HCT116 (cell line): ENCODE measurements around the gene SOX15. TPM values are rescaled to one million over a fixed set of nuclear protein-coding genes. Genes with fewer than 3 reads are reported as not detected.

Source experiments
- ATAC-seq: fragments of 200-7000 bp; cut with Tn5 transposase; 2 replicates; pipeline ENCODE4 v1.9.1; 2020; ENCODE audit warnings: mild to moderate bottlenecking, moderate library complexity
- BruUV-seq: library from RNA; stranded (reverse); fragments of 400-500 nt; replicated peaks from 2 replicates; lab custom pipeline; 2021; lab: Mats Ljungman, UMichigan
- CTCF ChIA-PET: fragments of 300-600 bp; sonication (Branson Sonifier 250); formaldehyde crosslinking; loops from one replicate; lab custom pipeline; 2021; ENCODE audit warnings: antibody characterized with exemption; lab: Charles Lee
- POLR2A ChIA-PET: fragments of 300-600, 350-600 bp; sonication (Branson Sonifier 250); formaldehyde crosslinking; loops from one replicate; lab custom pipeline; 2021; ENCODE audit warnings: antibody characterized with exemption; lab: Charles Lee
- RAD21 ChIA-PET, 2 experiments: fragments of 300-600 bp; sonication (Branson Sonifier 250); formaldehyde crosslinking; loops; one replicate each; lab custom pipeline; 2023; ENCODE audit warnings: low total read pairs in 2 of 2; ENCODE audit not compliant: uncharacterized antibody in 2 of 2, unreplicated experiment in 2 of 2, low non-redundant PET in 1 of 2; lab: Charles Lee
- DNase-seq: peaks from one replicate; pipeline ENCODE4 v3.0.0-alpha.2; 2010; ENCODE audit warnings: low read depth, low spot score
- H2AFZ ChIP-seq: fragments of 200-600 bp; shearing (Covaris generic), sonication (generic); 2 replicates; pipeline ENCODE4 v1.6.1; 2017; ENCODE audit warnings: low read depth, mixed run types, mixed read lengths, antibody characterized with exemption, low read length; ENCODE audit not compliant: poor library complexity, severe bottlenecking
- H3K27ac ChIP-seq: 2 replicates; pipeline ENCODE4 v1.5.1; 2012; ENCODE audit warnings: low read depth, low read length
- H3K27me3 ChIP-seq: fragments of 200-600 bp; sonication (generic); 2 replicates; pipeline ENCODE4 v1.6.1; 2016; ENCODE audit warnings: mixed run types, low read length, mixed read lengths; ENCODE audit not compliant: insufficient read depth
- H3K36me3 ChIP-seq, 2 experiments: fragments of 200-500 bp in 1 of 2; fragments of 200-600 bp in 1 of 2; sonication (Bioruptor generic) in 1 of 2; sonication (generic) in 1 of 2; 2 replicates each; pipeline versions ENCODE4 v1.5.1 to v1.6.1; 2014 to 2016; ENCODE audit warnings: low read length in 2 of 2, inconsistent platforms in 1 of 2, mixed read lengths in 1 of 2, mixed run types in 1 of 2; ENCODE audit not compliant: insufficient read depth in 2 of 2, control insufficient read depth in 1 of 2
- H3K4me1 ChIP-seq, 2 experiments: fragments of 200-600 bp in 1 of 2; sonication (generic) in 1 of 2; 2 replicates each; pipeline versions ENCODE4 v1.5.1 to v1.6.1; 2012 to 2017; ENCODE audit warnings: low read length in 2 of 2, inconsistent platforms in 1 of 2, mild to moderate bottlenecking in 1 of 2, mixed read lengths in 1 of 2, mixed run types in 1 of 2, moderate library complexity in 1 of 2; ENCODE audit not compliant: insufficient read depth in 2 of 2, control insufficient read depth in 1 of 2
- H3K4me2 ChIP-seq: fragments of 200-600 bp; sonication (generic); 2 replicates; pipeline ENCODE4 v1.6.1; 2017; ENCODE audit warnings: mixed run types, low read length, mixed read lengths
- H3K4me3 ChIP-seq, 2 experiments: fragments of 200-600 bp in 1 of 2; sonication (generic) in 1 of 2; replicated peaks in 1 of 2; 2 replicates each; pipeline ENCODE4 v1.5.1; 2011 to 2016; ENCODE audit warnings: low read length in 2 of 2, control low read depth in 1 of 2, low read depth in 1 of 2, mild to moderate bottlenecking in 1 of 2, mixed read lengths in 1 of 2, mixed run types in 1 of 2
- H3K79me2 ChIP-seq: fragments of 200-600 bp; sonication (generic); 2 replicates; pipeline ENCODE4 v1.6.1; 2017; ENCODE audit warnings: mild to moderate bottlenecking, mixed run types, low read length, moderate library complexity, mixed read lengths; ENCODE audit not compliant: insufficient read depth
- H3K9ac ChIP-seq: fragments of 200-600 bp; sonication (generic); 2 replicates; pipeline ENCODE4 v1.6.1; 2016; ENCODE audit warnings: low read length, mixed read lengths
- H3K9me2 ChIP-seq: fragments of 200-600 bp; sonication (generic), shearing (Covaris generic); 2 replicates; pipeline ENCODE4 v1.6.1; 2017; ENCODE audit warnings: mixed run types, mild to moderate bottlenecking, moderate library complexity; ENCODE audit not compliant: insufficient read depth
- H3K9me3 ChIP-seq, 2 experiments: fragments of 200-500 bp in 1 of 2; fragments of 200-600 bp in 1 of 2; sonication (Bioruptor generic) in 1 of 2; sonication (generic) in 1 of 2; 2 replicates each; pipeline ENCODE4 v1.6.1; 2014 to 2017; ENCODE audit warnings: low read length in 2 of 2, mixed read lengths in 2 of 2, inconsistent platforms in 1 of 2, low read depth in 1 of 2, mild to moderate bottlenecking in 1 of 2, mixed run types in 1 of 2, moderate library complexity in 1 of 2; ENCODE audit not compliant: control insufficient read depth in 1 of 2, insufficient read depth in 1 of 2
- H4K20me1 ChIP-seq: fragments of 200-600 bp; sonication (generic), shearing (Covaris generic); 2 replicates; pipeline ENCODE4 v1.6.1; 2017; ENCODE audit warnings: mixed run types, mild to moderate bottlenecking, moderate library complexity; ENCODE audit not compliant: insufficient read depth
- CEBPB ChIP-seq: IDR thresholded peaks from 2 replicates; pipeline ENCODE4 v1.6.1; 2012; ENCODE audit warnings: low read depth
- EGR1 ChIP-seq: IDR thresholded peaks from 2 replicates; pipeline ENCODE4 v1.6.1; 2012; ENCODE audit warnings: low read depth
- ELF1 ChIP-seq: IDR thresholded peaks from 2 replicates; pipeline ENCODE4 v1.6.1; 2012; ENCODE audit warnings: low read depth, borderline replicate concordance
- EZH2phosphoT487 ChIP-seq: fragments of 200-600 bp; IDR thresholded peaks from 2 replicates; pipeline ENCODE4 v1.6.1; 2018; ENCODE audit warnings: antibody characterized with exemption, borderline replicate concordance
- FOSL1 ChIP-seq: IDR thresholded peaks from 2 replicates; pipeline ENCODE4 v1.6.1; 2012; ENCODE audit warnings: low read depth
- POLR2A ChIP-seq: IDR thresholded peaks from 2 replicates; pipeline ENCODE4 v1.7.0; 2011; ENCODE audit warnings: borderline replicate concordance; ENCODE audit not compliant: insufficient read depth, insufficient read length; ENCODE audit errors: extremely low read depth
- POLR2AphosphoS5 ChIP-seq: IDR thresholded peaks from 2 replicates; pipeline ENCODE4 v1.6.1; 2011; ENCODE audit warnings: mild to moderate bottlenecking, low read depth, low read length, moderate library complexity
- RAD21 ChIP-seq: IDR thresholded peaks from 2 replicates; pipeline ENCODE4 v1.6.1; 2012; ENCODE audit warnings: low read depth, mild to moderate bottlenecking
- SIN3A ChIP-seq: IDR thresholded peaks from 2 replicates; pipeline ENCODE4 v1.6.1; 2012; ENCODE audit warnings: low read depth
- SP1 ChIP-seq: IDR thresholded peaks from 2 replicates; pipeline ENCODE4 v1.6.1; 2012; ENCODE audit warnings: low read depth
- SRF ChIP-seq: IDR thresholded peaks from 2 replicates; pipeline ENCODE4 v1.6.1; 2012; ENCODE audit warnings: low read depth
- TCF7L2 ChIP-seq: IDR thresholded peaks from 2 replicates; pipeline ENCODE4 v1.7.0; 2011; ENCODE audit warnings: borderline replicate concordance, inconsistent platforms; ENCODE audit not compliant: insufficient read depth, insufficient read length; ENCODE audit errors: extremely low read depth
- YY1 ChIP-seq: IDR thresholded peaks from 2 replicates; pipeline ENCODE4 v1.6.1; 2011; ENCODE audit warnings: low read length, low read depth, moderate library complexity, mild to moderate bottlenecking; ENCODE audit not compliant: insufficient replicate concordance; ENCODE audit errors: extremely low read depth
- ZFX ChIP-seq: fragments of 450-650 bp; IDR thresholded peaks from 2 replicates; pipeline ENCODE4 v1.6.1; 2017
- intact Hi-C: fragments of 100-400 bp; cut with micrococcal nuclease; formaldehyde crosslinking; loops from 2 replicates; pipeline ENCODE4 v1.10.0; 2022
- total RNA-seq: library from RNA; stranded (reverse); gene quantifications from one replicate; pipeline ENCODE4 v1.2.1, GENCODE V29; 2021; ENCODE audit not compliant: unreplicated experiment
- TF ChIP-seq, protein P1 (sequence below): IDR thresholded peaks from 2 replicates; pipeline ENCODE4 v1.6.1; 2012
- TF ChIP-seq, protein P2 (sequence below): IDR thresholded peaks from 2 replicates; pipeline ENCODE4 v1.6.1; 2012; ENCODE audit warnings: low read depth
- TF ChIP-seq, protein P3 (sequence below): IDR thresholded peaks from 2 replicates; pipeline ENCODE4 v1.6.1; 2012
- TF ChIP-seq, protein P4 (sequence below): IDR thresholded peaks from 2 replicates; pipeline ENCODE4 v1.6.1; 2011; ENCODE audit warnings: mild to moderate bottlenecking, low read length, moderate library complexity; ENCODE audit not compliant: insufficient replicate concordance; ENCODE audit errors: extremely low read depth

The SOX15 gene
- total RNA-seq, 1 experiment from 2014 or later: 0.69 TPM

DNA sequence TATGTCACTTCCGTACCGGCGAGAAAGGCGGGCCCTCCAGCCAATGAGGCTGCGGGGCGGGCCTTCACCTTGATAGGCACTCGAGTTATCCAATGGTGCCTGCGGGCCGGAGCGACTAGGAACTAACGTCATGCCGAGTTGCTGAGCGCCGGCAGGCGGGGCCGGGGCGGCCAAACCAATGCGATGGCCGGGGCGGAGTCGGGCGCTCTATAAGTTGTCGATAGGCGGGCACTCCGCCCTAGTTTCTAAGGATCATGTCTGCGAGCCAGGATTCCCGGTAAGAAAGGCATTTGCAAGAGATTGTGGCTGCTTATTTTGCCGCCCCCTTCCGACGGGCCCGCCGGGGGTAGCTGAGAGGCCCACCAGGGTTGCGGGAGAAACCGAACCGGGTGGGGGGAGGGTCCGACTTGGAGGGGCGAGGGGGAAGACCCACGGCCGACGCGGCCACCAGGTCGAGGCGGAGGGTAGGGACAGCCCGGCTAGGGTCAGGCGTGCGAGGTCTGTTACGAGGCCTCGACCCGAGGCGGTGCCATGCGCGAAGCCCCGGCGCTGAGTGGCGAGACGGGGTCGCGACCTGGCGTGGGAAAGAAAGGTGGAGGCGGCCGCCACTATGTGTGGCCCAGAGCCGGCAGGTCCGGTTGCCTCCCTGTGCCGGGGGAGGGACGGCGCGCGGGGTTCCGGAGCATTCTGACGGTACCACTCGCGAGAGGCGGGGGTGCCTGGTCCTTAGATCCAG, 17.1 kb downstream of the SOX15 start (continued):
- TF ChIP-seq TCF7L2: no peak
- no peak for TF ChIP-seq FOSL1
- TF ChIP-seq, protein P1, sequence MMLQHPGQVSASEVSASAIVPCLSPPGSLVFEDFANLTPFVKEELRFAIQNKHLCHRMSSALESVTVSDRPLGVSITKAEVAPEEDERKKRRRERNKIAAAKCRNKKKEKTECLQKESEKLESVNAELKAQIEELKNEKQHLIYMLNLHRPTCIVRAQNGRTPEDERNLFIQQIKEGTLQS: no peak
- peak; percentile 99 for TF ChIP-seq POLR2AphosphoS5

DNA sequence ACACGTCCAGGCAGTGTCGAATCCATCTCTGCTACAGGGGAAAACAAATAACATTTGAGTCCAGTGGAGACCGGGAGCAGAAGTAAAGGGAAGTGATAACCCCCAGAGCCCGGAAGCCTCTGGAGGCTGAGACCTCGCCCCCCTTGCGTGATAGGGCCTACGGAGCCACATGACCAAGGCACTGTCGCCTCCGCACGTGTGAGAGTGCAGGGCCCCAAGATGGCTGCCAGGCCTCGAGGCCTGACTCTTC, 17.6 kb downstream of the SOX15 start:
- DNase-seq (no peak), ATAC-seq (no peak)
- Histone ChIP-seq H3K27ac (peak overlapping the region; percentile 83), H3K4me3 (peak overlapping the region; percentile 48 to 62), H3K4me1 (peaks cover 5 to 53% of the 10 kb centered on the region in 2 experiments; a peak in 3 of 4 replicates), H4K20me1 (peaks cover 27% of the 10 kb centered on the region; the same call in 1 of the 2 replicates), H3K9ac (peak overlapping the region; percentile 70), H3K79me2 (peaks cover 67% of the 10 kb centered on the region), H2AFZ (no peak overlapping the region), H3K4me2 (peak overlapping the region; percentile 87), H3K9me3 (no peaks in the 10 kb centered on the region), H3K27me3 (no peaks in the 10 kb centered on the region), H3K36me3 (peaks cover 35 to 70% of the 10 kb centered on the region in 2 experiments), H3K9me2 (no peaks in the 10 kb centered on the region)
- BruUV-seq: no TSS peak
- CTCF ChIA-PET: interaction anchor here (1.1 kb wide), 1 partner anchor 12 kb away, joined by 3 read pairs; the partner anchor contains the start of gene MPDU1
- RAD21 ChIA-PET: interaction anchor here in 1 of 2 experiments (1.1 kb wide), 1 partner anchor 12 kb away, joined by 3 read pairs; no protein-coding TSS in a partner anchor
- intact Hi-C loops: no loop called here
- POLR2A ChIA-PET: interaction anchor here (1.1 to 2.6 kb wide), 3 partner anchors 11 to 115 kb away, joined by 4 to 13 read pairs (median 4); partner anchors contain the start of genes MPDU1, TP53 and WRAP53
- TF ChIP-seq, protein P2, sequence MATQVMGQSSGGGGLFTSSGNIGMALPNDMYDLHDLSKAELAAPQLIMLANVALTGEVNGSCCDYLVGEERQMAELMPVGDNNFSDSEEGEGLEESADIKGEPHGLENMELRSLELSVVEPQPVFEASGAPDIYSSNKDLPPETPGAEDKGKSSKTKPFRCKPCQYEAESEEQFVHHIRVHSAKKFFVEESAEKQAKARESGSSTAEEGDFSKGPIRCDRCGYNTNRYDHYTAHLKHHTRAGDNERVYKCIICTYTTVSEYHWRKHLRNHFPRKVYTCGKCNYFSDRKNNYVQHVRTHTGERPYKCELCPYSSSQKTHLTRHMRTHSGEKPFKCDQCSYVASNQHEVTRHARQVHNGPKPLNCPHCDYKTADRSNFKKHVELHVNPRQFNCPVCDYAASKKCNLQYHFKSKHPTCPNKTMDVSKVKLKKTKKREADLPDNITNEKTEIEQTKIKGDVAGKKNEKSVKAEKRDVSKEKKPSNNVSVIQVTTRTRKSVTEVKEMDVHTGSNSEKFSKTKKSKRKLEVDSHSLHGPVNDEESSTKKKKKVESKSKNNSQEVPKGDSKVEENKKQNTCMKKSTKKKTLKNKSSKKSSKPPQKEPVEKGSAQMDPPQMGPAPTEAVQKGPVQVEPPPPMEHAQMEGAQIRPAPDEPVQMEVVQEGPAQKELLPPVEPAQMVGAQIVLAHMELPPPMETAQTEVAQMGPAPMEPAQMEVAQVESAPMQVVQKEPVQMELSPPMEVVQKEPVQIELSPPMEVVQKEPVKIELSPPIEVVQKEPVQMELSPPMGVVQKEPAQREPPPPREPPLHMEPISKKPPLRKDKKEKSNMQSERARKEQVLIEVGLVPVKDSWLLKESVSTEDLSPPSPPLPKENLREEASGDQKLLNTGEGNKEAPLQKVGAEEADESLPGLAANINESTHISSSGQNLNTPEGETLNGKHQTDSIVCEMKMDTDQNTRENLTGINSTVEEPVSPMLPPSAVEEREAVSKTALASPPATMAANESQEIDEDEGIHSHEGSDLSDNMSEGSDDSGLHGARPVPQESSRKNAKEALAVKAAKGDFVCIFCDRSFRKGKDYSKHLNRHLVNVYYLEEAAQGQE: no peak
- TF ChIP-seq ZFX (no peak), EGR1 (peak; percentile 74), TCF7L2 (no peak), EZH2phosphoT487 (no peak), ELF1 (peak; percentile 89; the same call in 1 of the 2 replicates), CEBPB (no peak), FOSL1 (no peak), POLR2A (no peak), SRF (no peak), YY1 (peak; percentile 96), POLR2AphosphoS5 (no peak), SIN3A (peak; percentile 94), SP1 (no peak), RAD21 (no peak)
- TF ChIP-seq, protein P1: no peak
- TF ChIP-seq, protein P3, sequence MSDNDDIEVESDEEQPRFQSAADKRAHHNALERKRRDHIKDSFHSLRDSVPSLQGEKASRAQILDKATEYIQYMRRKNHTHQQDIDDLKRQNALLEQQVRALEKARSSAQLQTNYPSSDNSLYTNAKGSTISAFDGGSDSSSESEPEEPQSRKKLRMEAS: peak; percentile 100
- TF ChIP-seq, protein P4, sequence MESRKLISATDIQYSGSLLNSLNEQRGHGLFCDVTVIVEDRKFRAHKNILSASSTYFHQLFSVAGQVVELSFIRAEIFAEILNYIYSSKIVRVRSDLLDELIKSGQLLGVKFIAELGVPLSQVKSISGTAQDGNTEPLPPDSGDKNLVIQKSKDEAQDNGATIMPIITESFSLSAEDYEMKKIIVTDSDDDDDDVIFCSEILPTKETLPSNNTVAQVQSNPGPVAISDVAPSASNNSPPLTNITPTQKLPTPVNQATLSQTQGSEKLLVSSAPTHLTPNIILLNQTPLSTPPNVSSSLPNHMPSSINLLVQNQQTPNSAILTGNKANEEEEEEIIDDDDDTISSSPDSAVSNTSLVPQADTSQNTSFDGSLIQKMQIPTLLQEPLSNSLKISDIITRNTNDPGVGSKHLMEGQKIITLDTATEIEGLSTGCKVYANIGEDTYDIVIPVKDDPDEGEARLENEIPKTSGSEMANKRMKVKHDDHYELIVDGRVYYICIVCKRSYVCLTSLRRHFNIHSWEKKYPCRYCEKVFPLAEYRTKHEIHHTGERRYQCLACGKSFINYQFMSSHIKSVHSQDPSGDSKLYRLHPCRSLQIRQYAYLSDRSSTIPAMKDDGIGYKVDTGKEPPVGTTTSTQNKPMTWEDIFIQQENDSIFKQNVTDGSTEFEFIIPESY: no peak
